Prostate gland (tissue), 2 donors: Measurements from ENCODE around the gene ST6GALNAC3. TPM values are rescaled to one million over a fixed set of nuclear protein-coding genes. Genes with fewer than 3 reads are reported as not detected.

Source experiments
- DNase-seq: peaks from one replicate; pipeline ENCODE4 v3.0.0-alpha.2; 2019; ENCODE audit warnings: low spot score
- H3K27ac ChIP-seq, 2 donors: fragments of 200-600 bp; sonication (generic); 2 replicates each; pipeline ENCODE4 v1.5.1; 2017 to 2019
- H3K27me3 ChIP-seq: fragments of 200-600 bp; sonication (generic); replicated peaks from 2 replicates; pipeline ENCODE4 v1.5.1; 2019; ENCODE audit not compliant: insufficient read depth
- H3K36me3 ChIP-seq, 2 donors: fragments of 200-600 bp; sonication (generic); 1 replicate in 1 of 2; 2 replicates in 1 of 2; pipeline versions ENCODE4 v1.5.1 to v1.8.1; 2017 to 2019
- H3K4me1 ChIP-seq: fragments of 200-600 bp; sonication (generic); replicated peaks from 2 replicates; pipeline ENCODE4 v1.5.1; 2019
- H3K4me3 ChIP-seq, 2 donors: fragments of 200-600 bp; sonication (generic); 2 replicates each; pipeline ENCODE4 v1.5.1; 2017 to 2019
- H3K9me3 ChIP-seq: fragments of 200-600 bp; sonication (generic); 2 replicates; pipeline ENCODE4 v1.5.1; 2017
- CTCF ChIP-seq, 4 experiments: fragments of 200-600 bp in 2 of 4; fragments of 450-650 bp in 2 of 4; sonication (generic) in 2 of 4; IDR thresholded peaks; 1 replicate in 3 of 4; 2 replicates in 1 of 4; pipeline ENCODE4 v1.5.1; 2016 to 2019; ENCODE audit warnings: antibody characterized with exemption in 4 of 4, mild to moderate bottlenecking in 2 of 4, moderate library complexity in 2 of 4
- POLR2A ChIP-seq: fragments of 450-650 bp; IDR thresholded peaks from one replicate; pipeline ENCODE4 v1.6.1; 2016; ENCODE audit warnings: antibody characterized with exemption, mild to moderate bottlenecking
- POLR2AphosphoS5 ChIP-seq: sonication (generic); formaldehyde crosslinking; IDR thresholded peaks from one replicate; pipeline ENCODE4 v1.6.1; 2017; ENCODE audit warnings: antibody characterized with exemption
- WGBS: methylation state at CpG from one replicate; pipeline ENCODE4 v1.1.5; 2018; 5-methylcytosine and 5-hydroxymethylcytosine counted together
- intact Hi-C: fragments of 100-400 bp; cut with DNase I; formaldehyde crosslinking; loops from one replicate; pipeline ENCODE4 v1.14.2; 2022
- total RNA-seq, 2 donors: library from RNA; depleted of rRNA; stranded (reverse); fragments of >200 nt; gene quantifications; one replicate each; pipeline ENCODE4 v1.1.0, GENCODE V29; 2016

Gene ST6GALNAC3
- total RNA-seq, 2 donors from 2014 or later, result 0.41 to 0.80 TPM

GRCh38 chr1:76191561-76191960 is 117.0 kb downstream of the ST6GALNAC3 start:
- intact Hi-C loops, result no loop called here
- WGBS, result 92% methylated on average over 2 of the region's 2 CpGs
- no peak for DNase-seq

DNA sequence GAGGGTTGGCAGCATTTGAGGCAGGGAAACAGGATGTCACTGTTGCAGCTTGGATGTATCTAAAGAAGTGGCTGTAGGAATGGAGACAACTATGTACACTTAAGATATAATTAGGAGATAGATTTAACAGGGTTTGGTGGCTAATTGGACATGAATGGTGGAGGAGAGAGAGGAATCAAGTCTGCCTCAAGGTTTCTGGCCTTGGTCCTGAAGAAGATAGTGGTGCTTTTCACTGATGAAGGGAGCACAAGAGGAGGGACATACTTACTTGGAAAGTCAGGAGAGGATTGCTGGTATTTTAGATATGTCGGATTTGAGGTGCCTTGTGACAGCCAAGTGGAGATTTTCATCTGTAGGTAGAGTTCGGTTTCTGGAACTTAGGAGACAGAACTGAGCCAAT is 123.9 kb downstream of the ST6GALNAC3 start:
- Histone ChIP-seq H3K27ac (no peak overlapping the region), H3K27me3 (no peaks in the 10 kb centered on the region), H3K4me3 (no peak overlapping the region), H3K36me3 (no peaks in the 10 kb centered on the region), H3K9me3 (no peaks in the 10 kb centered on the region), H3K4me1 (no peaks in the 10 kb centered on the region)
- no peak for TF ChIP-seq POLR2A
- TF ChIP-seq CTCF (IDR thresholded peaks at IDR 0.05), result no peak
- no peak for TF ChIP-seq POLR2AphosphoS5
- no peak for DNase-seq
- WGBS, result 91% methylated on average over 2 of the region's 2 CpGs
- intact Hi-C loops, result no loop called here

More at GRCh38 chr1:76191561-76191960, 117.0 kb downstream of the ST6GALNAC3 start:
- no peak overlapping the region for H3K27ac ChIP-seq
- TF ChIP-seq POLR2AphosphoS5 (no peak), POLR2A (no peak), CTCF (IDR thresholded peaks at IDR 0.05) (no peak)
- H3K4me1 ChIP-seq, result no peaks in the 10 kb centered on the region
- no peaks in the 10 kb centered on the region for H3K9me3 ChIP-seq
- H3K4me3 ChIP-seq, result no peak overlapping the region
- no peaks in the 10 kb centered on the region for H3K27me3 ChIP-seq
- no peaks in the 10 kb centered on the region for H3K36me3 ChIP-seq

GRCh38 chr1:76202670-76203069 is 128.1 kb downstream of the ST6GALNAC3 start:
- DNase-seq, result no peak
- Histone ChIP-seq H3K9me3 (no peaks in the 10 kb centered on the region), H3K4me3 (no peak overlapping the region), H3K27ac (no peak overlapping the region), H3K4me1 (no peaks in the 10 kb centered on the region), H3K36me3 (no peaks in the 10 kb centered on the region), H3K27me3 (no peaks in the 10 kb centered on the region)
- intact Hi-C loops, result no loop called here
- WGBS, result 87% methylated on average over 2 of the region's 2 CpGs
- TF ChIP-seq POLR2A (no peak), CTCF (IDR thresholded peaks at IDR 0.05) (no peak), POLR2AphosphoS5 (no peak)

GRCh38 chr1:76203127-76203526 is 128.6 kb downstream of the ST6GALNAC3 start:
- H3K27ac ChIP-seq, result no peak overlapping the region
- H3K4me3 ChIP-seq, result no peak overlapping the region
- intact Hi-C loops, result no loop called here
- no peaks in the 10 kb centered on the region for H3K9me3 ChIP-seq
- H3K27me3 ChIP-seq, result no peaks in the 10 kb centered on the region
- TF ChIP-seq CTCF (IDR thresholded peaks at IDR 0.05) (no peak), POLR2A (no peak), POLR2AphosphoS5 (no peak)
- no peak for DNase-seq
- WGBS, result 42% methylated on average over 3 of the region's 3 CpGs
- H3K36me3 ChIP-seq, result no peaks in the 10 kb centered on the region
- no peaks in the 10 kb centered on the region for H3K4me1 ChIP-seq

GRCh38 chr1:76209238-76209637 is 134.7 kb downstream of the ST6GALNAC3 start:
- H3K27ac ChIP-seq, result no peak overlapping the region
- H3K9me3 ChIP-seq, result no peaks in the 10 kb centered on the region
- H3K4me3 ChIP-seq, result no peak overlapping the region
- DNase-seq, result no peak
- intact Hi-C loops, result no loop called here
- no peaks in the 10 kb centered on the region for H3K27me3 ChIP-seq
- WGBS, result 95% methylated on average over 4 of the region's 4 CpGs
- no peak for TF ChIP-seq CTCF (IDR thresholded peaks at IDR 0.05)
- no peak for TF ChIP-seq POLR2AphosphoS5
- no peak for TF ChIP-seq POLR2A
- no peaks in the 10 kb centered on the region for H3K4me1 ChIP-seq
- no peaks in the 10 kb centered on the region for H3K36me3 ChIP-seq
